NCI-H345 (cell line): ENCODE measurements around the gene MAGEB10.
"Not testable (repeated sequence)": the region's sequence is repeated elsewhere in the genome, so short reads cannot be mapped to it uniquely, and the experiment has no call there.

Source experiments
- DNase-seq: peaks from one replicate; lab custom pipeline; 2025; lab: John Stamatoyannopoulos, UW

Gene MAGEB10

DNA sequence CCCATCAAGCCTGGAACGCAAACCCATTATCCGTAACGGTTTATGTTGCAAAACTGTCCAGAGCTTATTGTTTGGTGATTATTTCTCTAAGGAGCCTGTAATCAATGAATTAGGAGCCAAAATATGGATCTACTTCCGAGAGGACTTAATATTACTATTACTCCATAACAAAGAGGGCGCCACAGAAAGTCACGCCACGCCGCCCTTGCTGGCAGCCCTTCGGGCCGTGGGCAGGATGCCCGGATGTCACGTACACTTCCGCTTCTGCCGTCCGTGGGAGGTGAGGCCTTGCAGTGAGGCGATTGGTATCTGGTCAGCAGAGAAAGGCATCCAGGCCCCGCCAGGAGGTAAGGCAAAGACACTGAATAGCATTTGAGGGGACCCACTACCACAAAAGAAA, at the start of gene MAGEB10:
Gene MAGEB10, plus strand, starts transcription at position 301 of the 400 bp plus-strand sequence. CDS start 13,317 bp downstream, outside the sequence.
- DNase-seq = no peak

- no peak for DNase-seq
These were observed 42.1 kb upstream of the MAGEB10 start for GRCh38 chrX:27765718-27766117.

GRCh38 chrX:27767387-27767786, 40.4 kb upstream of the MAGEB10 start:
- no peak for DNase-seq

- no peak for DNase-seq
These were observed 31.8 kb upstream of the MAGEB10 start for GRCh38 chrX:27775984-27776383.

- no peak for DNase-seq
These were observed 11.0 kb upstream of the MAGEB10 start for GRCh38 chrX:27796640-27797257.

GRCh38 chrX:27797575-27797974, 10.2 kb upstream of the MAGEB10 start:
- DNase-seq = no peak

GRCh38 chrX:27808226-27808625, 436 bp downstream of the MAGEB10 start:
- DNase-seq = no peak

DNA sequence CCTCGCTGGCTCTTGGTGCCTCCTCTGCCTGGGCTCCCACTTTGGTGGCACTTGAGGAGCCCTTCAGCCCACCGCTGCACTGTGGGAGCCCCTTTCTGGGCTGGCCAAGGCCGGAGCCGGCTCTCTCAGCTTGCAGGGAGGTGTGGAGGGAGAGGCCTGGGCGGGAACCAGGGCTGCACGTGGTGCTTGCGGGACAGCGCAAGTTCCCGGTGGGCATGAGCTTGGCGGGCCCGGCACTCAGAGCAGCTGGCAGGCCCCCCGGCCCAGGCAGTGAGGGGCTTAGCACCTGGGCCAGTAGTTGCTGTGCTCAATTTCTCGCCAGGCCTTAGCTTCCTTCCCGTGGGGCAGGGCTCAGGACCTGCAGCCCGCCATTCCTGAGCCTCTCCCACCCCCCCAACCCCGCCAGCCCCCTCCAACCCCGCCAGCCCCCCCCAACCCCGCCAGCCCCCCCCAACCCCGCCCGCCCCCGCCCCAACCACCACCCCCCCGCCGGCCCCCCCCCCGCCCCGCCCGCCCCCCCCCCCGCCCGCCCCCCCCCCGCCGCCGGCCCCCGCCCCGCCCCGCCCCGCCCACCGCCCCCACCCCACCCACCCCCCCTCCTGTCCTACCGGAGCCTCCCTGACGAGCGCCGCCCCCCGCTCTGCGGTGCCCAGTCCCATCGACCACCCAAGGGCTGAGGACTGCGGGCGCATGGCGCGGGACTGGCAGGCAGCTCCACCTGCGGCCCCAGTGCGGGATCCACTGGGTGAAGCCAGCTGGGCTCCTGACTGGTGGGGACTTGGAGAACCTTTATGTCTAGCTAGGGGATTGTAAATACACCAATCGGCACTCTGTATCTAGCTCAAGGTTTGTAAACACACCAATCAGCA, 1.4 kb downstream of the MAGEB10 start:
- DNase-seq = not testable (repeated sequence)

DNA sequence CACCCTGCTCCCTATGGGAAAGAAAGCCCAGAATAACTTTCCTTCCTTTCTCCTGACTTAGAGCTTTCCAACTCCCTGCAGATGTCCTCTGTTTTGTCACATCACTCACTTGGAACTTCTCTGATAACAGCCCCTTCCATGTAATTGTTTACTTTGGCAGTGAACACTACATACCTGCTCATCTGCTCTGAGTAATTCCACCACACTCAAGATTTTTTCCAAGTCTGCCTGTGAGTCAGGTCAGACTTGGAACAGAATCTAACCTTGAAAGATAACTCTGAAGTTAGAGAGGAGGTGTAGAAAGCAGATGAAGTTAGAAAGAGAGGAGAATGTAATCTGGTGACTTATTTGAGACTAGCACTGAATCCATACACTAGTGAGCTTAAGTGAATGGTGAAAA, 7.4 kb downstream of the MAGEB10 start:
- no peak for DNase-seq

GRCh38 chrX:27823812-27824211, 16.0 kb downstream of the MAGEB10 start:
- DNase-seq = no peak

DNA sequence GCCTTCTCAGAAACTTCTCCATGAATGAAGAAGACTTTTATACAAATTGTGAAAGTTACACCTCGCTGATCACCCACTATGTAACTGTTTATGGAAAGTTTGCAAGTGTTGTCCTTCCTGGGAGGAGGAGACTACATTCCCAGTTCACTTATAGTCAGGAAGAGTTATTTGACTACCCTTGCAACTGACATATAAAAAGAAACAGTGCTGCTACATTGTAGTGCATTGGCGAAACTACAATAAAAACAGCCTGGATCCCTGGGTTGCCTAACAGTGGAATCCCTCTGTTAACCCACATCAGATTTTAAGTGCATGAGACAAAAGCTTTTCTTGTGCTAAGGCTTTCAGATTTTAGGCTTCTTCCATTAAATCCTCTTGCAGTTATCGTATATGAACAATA, 30.4 kb downstream of the MAGEB10 start:
- DNase-seq = no peak

GRCh38 chrX:27840881-27841280, 33.1 kb downstream of the MAGEB10 start:
- DNase-seq = no peak

- DNase-seq = no peak
These were observed 35.1 kb downstream of the MAGEB10 start for GRCh38 chrX:27842859-27843258.

DNA sequence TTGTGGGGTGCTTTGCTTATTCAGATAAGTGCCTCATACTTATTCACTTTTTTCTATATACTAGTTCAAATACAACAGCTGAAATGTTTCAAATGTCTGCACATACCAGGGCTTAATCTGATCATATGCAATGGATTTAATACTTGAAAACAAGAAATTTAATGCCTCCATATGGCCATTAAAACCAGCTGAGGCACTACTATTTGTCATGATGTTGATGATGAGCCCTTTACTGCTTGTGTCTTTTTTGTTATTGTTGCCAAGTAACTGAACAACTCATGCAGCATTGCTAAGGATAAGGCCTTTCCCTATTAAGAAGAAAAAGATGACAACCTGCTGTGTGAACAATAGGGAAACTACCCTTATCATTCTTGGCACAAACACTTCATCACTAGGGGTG, 52.5 kb downstream of the MAGEB10 start:
- no peak for DNase-seq

GRCh38 chrX:27863809-27864208, 56.0 kb downstream of the MAGEB10 start:
- no peak for DNase-seq
